Astrocyte (in vitro differentiated cells and primary cell): Measurements from ENCODE around the gene UBE2Q1.

Experiments
- CTCF ChIP-seq: IDR thresholded peaks from 2 replicates; pipeline ENCODE4 v1.5.1; 2011; ENCODE audit warnings: low read depth, mild to moderate bottlenecking, inconsistent platforms, low read length, moderate library complexity; ENCODE audit not compliant: insufficient read depth
- EZH2 ChIP-seq: IDR thresholded peaks from 2 replicates; pipeline ENCODE4 v1.6.1; 2012; ENCODE audit warnings: mild to moderate bottlenecking, low read length, inconsistent platforms; ENCODE audit not compliant: insufficient read depth

DNA sequence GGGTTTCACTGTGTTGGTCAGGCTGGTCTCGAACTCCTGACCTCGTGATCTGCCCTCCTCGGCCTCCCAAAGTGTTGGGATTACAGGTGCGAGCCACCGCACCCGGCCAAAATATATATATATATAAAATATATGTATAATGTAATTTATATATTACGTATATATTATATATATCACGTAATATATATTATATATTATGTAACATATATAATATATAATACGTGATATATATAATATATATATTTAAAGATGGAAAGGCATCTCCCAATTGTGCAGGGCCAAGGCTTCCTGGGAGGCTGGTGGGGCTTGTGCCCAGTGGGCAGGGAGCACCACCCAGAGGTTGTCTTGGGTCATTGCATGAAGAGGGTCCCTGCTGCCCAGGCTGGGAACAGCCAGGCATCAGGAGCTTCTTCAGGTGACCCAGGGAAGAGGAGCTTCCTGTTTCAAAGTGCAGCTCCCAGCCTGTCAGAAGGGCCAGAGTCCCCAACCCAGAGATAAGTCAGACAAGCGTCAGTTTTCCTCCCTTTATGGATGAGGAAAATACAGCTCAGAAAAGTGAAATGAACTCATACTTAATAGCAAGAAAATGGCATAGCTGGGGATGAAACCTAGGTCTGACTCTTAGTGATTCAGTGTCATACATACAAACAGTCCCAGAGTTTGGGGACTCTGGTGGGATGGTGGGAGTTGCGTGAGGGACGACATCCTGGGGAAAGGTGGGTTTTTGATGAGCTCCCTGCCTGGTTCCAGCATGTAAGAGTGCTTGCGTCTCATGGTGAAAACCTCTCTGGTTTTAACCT is 12.0 kb downstream of the UBE2Q1 start:
- no peak for TF ChIP-seq EZH2
- peak; percentile 52 for TF ChIP-seq CTCF
